Hematopoietic multipotent progenitor cell treated with erythropoietin and hydrocortisone succinate and interleukin-3 and kit ligand, for 15 days (in vitro differentiated cells): ENCODE results near the gene KRT7.

Source experiments
- DNase-seq: peaks from one replicate; pipeline ENCODE4 v3.0.0-alpha.2; 2015; ENCODE audit warnings: low spot score

Gene KRT7

DNA sequence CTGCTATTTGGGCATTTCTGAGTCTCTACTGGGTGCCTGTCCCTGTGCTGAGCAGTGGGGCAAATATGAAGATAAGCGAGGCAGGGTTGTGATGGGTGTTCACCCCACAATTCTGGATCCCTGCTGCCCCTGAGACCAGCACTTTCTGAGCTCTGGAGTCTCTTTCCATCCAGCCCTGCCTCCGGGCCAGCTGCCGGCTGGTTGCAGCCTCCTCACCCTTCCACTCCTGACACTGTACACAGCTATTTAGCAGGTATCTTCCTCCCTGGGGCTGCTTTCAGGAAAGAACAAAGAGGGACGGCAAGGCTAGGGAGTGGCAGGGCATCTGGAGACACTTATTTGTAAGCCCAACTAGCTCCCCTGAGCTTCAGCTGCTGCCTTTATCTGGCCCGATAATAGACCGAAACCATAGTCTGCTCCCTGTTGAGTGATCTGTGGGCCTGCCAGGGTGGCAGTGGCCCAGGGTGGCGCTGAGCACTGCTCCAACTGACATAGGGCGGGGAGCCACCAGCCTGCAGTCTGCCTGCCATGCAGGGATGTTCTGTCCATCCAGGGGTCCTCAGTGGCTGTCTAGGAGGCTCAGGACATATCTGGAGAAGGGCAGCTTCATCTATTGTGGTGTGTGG lies 33.6 kb upstream of the KRT7 start:
- no peak for DNase-seq

DNA sequence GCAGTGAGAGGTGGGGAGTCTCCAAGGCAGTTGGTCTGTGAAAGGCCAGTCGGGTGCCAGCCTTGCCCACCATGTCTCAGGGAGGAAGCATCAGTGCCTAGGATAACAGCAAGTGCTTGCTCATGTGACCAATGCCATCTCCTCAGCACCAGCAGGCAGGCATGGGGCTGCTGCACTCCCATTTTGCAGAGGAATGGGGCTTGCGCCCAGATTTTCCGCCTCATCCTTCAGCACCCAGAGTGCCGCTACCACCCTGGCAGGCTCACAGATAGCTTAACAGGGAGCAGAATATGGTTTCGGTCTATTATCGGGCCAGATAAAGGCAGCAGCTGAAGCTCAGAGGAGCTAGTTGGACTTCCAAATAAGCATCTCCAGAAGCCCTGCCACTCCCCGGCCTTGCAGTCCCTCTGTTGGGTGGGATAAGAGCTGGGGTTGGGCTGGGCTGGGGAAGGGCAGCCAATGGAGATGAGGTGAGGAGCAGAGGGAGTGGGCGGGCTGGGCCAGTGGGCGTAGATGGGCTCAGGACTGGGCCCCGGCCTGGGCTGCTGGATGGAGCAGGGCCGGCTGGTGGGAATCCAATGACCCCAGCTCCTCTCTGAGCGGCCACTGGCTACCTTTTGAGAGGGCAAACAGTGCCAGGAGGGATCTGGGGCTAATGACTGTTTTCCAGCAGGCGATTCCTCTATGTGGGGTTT lies 32.8 kb upstream of the KRT7 start:
- DNase-seq = peak; percentile 13

- DNase-seq = no peak
These were observed 32.1 kb upstream of the KRT7 start for GRCh38 chr12:52200781-52201450.

- no peak for DNase-seq
These were observed 31.6 kb upstream of the KRT7 start for GRCh38 chr12:52201451-52201839.

DNA sequence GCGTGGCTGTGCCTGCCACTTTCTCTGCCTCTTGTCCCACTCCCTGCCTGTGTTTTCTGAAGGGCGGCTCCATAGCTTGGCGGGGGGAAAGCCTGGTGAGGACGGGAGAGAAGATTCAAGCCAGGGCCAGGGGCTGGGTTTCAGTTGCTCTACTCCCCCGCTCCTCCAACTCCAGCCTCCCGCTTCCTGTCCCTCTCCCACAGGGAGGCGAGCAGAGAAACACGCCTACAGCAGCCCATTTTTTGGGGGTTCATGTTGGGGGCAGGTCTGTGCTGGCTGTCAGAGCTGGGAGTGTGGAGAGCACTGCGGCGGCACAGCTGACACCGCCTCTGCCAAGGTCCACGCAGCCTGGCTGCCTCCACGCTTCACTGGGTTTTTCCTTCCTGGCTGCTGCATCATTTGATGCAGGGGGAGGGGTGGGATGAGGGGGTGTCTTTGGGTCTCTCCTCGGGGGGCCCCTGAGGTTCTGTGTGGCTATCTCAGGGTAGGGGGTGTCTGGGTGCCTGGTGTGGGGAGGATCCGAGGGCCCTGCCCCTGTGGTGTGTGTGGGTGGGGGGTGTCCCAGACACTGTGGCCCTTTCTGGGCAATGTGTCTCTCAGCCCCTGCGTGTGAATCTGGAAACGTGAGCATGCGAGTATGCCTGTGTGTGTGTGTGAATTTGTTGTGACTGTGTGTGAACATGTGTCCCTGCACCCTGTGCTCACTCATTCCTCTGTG lies 30.5 kb upstream of the KRT7 start:
- DNase-seq = no peak

GRCh38 chr12:52203079-52203921 lies 29.7 kb upstream of the KRT7 start:
- no peak for DNase-seq

- DNase-seq = no peak
These were observed 28.7 kb upstream of the KRT7 start for GRCh38 chr12:52204095-52204930.

GRCh38 chr12:52204931-52205505 lies 28.0 kb upstream of the KRT7 start:
- no peak for DNase-seq

GRCh38 chr12:52205612-52206303 lies 27.3 kb upstream of the KRT7 start:
- DNase-seq = no peak

- DNase-seq = no peak
These were observed 26.6 kb upstream of the KRT7 start for GRCh38 chr12:52206304-52207040.

DNA sequence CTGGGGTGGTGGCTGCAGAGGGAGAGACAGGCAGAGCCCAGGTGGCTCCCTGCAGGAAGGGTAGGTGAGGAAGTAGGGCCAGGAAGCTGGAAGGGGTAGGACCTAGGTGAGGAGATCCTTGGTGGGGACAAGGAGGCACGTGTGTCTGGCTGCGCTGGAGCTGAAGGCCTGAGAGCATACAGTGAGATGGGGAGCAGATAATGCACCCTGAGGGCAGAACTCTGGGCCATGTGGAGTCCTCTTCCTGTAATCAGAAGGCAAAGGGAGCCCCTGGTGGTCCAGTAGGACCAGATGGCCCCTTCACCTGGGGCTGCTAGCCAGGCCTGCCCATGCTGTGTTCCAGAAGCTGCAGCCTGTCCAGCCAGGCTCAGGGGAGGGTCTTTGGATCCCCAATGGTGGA lies 25.9 kb upstream of the KRT7 start:
- DNase-seq = no peak

- DNase-seq = no peak
These were observed 25.1 kb upstream of the KRT7 start for GRCh38 chr12:52207895-52208294.

DNA sequence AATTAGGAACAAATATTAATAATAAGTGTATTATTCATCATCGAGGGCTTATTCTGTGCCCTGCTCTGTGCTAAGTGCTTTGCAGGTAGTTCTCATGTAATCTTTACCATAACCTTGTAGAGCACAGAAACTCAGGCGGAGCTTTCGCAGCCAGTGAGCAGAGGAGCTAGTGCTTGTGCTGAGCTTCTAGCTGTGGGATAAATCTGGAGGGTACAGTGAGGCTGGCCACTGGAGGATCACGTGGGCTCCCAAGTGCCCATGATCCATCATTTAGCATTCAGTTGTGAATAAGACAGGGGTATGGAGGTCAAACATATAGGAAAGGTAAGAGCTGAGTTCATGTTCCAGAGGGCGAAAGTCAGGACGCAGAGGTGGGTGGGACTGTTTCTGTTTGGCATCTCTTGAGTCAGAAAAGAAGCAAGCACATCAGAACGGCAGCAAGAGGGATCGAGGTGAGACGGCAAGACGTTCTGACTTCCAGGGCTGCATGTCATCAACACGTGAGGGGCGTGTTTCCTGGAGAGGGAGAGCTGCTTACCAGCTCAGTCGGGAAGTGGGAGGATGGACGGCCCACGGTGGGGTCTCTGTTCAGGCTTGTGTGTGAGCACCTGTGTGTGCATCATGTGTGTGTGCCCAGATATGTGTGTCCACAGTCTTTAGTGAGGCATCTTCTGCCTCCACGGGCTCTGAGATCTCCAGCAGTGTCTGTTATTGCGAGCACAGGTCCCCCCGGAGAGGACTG lies 24.4 kb upstream of the KRT7 start:
- DNase-seq = no peak

DNA sequence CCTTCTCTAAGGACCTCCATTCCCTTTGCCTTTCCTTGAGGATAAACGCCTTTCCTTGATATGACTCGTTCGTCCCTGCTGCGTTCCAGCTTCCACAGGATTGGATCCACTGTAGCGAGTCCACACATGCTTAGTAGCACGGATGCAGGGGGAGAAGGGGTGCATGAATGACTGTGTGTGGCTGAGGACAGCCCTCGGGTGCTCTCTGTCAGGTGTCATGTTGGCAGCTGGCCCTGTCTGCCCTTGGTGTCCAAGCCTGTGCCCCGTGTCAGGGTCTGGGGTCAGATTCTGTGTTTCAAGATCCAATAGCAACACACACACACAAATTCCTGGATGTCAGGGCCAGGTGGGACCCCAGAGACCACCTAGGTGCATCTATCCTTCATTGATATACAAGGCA lies 23.7 kb upstream of the KRT7 start:
- DNase-seq = no peak

- no peak for DNase-seq
These were observed 22.7 kb upstream of the KRT7 start for GRCh38 chr12:52210186-52210924.

DNA sequence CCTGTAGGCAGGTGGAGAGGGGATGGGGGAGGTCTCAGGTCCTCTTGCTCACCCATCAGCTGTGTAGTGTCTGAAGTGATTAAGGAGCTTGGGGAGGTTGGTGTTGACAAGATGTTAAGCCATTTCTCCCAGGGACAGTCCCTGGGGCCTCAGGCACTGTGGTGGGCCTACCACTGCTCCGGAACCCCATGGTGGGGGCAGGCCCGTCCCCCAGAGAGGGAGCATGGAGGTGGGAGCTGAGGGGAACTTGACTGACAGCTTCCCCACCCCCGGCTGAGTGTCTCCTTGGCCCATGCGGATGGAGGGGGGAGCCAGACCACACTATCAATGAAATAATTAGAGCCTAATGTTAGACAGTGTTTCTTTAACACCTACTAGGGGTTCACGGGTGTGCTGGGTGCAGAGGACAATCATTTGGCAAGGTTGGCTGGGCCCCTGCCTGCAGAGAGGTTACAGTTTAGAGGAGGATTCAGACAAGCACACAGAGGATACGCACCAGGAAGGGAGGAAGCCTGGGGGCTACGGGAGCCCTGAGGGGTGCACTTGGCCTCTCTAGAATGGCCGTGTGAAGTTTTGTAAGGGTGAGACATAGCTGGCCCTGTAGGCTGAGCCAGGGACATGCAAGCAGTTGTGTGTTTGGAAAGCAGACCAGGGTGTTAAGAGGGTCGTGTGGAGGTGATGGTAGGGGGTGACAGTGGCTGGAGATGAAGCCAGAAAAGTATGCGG lies 22.0 kb upstream of the KRT7 start:
- no peak for DNase-seq
